PC-9 (cell line): ENCODE data around the gene UAP1L1. TPM values are rescaled to one million over a fixed set of nuclear protein-coding genes. Genes with fewer than 3 reads are reported as not detected.

Experiments used
- BruUV-seq: library from RNA; stranded (reverse); fragments of 400-500 nt; replicated peaks from 2 replicates; lab custom pipeline; 2021; lab: Mats Ljungman, UMichigan
- CTCF ChIA-PET: fragments of 300-600 bp; sonication (Branson Sonifier 250); formaldehyde crosslinking; loops from one replicate; lab custom pipeline; 2022; ENCODE audit warnings: antibody characterized with exemption; lab: Charles Lee
- POLR2A ChIA-PET: fragments of 300-600 bp; sonication (Branson Sonifier 250); formaldehyde crosslinking; loops from one replicate; lab custom pipeline; 2022; ENCODE audit warnings: antibody characterized with exemption; ENCODE audit not compliant: unreplicated experiment; lab: Charles Lee
- DNase-seq, 2 experiments: peaks; one replicate each; pipeline versions ENCODE4 v3.0.0 to v3.0.0-alpha.2; 2015 to 2022; ENCODE audit warnings: mixed read lengths in 1 of 2
- H2AFZ ChIP-seq: fragments of 200-600 bp; sonication (generic); 2 replicates; pipeline ENCODE4 v1.8.1; 2017; ENCODE audit warnings: antibody characterized with exemption
- H3F3A ChIP-seq: fragments of 200-600 bp; sonication (generic); 2 replicates; pipeline ENCODE4 v1.8.1; 2017; ENCODE audit warnings: antibody characterized with exemption, mild to moderate bottlenecking, low read depth; ENCODE audit not compliant: insufficient read depth
- H3K27ac ChIP-seq: fragments of 200-600 bp; sonication (generic); 2 replicates; pipeline ENCODE4 v1.6.1; 2016; ENCODE audit warnings: mixed run types
- H3K27me3 ChIP-seq: fragments of 200-600 bp; sonication (generic); 2 replicates; pipeline ENCODE4 v1.6.1; 2016; ENCODE audit warnings: low read depth, mixed run types; ENCODE audit not compliant: insufficient read depth
- H3K36me3 ChIP-seq: fragments of 200-600 bp; sonication (generic); 2 replicates; pipeline ENCODE4 v1.6.1; 2016; ENCODE audit warnings: low read depth, mixed run types
- H3K4me1 ChIP-seq: fragments of 200-600 bp; sonication (generic); replicated peaks from 2 replicates; pipeline ENCODE4 v1.6.1; 2016; ENCODE audit warnings: mixed run types; ENCODE audit not compliant: insufficient read depth
- H3K4me2 ChIP-seq: fragments of 200-600 bp; sonication (generic); 2 replicates; pipeline ENCODE4 v1.6.1; 2017; ENCODE audit warnings: mixed run types
- H3K4me3 ChIP-seq: fragments of 200-600 bp; sonication (generic); 2 replicates; pipeline ENCODE4 v1.6.1; 2016; ENCODE audit warnings: mixed run types
- H3K79me2 ChIP-seq: fragments of 200-600 bp; sonication (generic); 2 replicates; pipeline ENCODE4 v1.6.1; 2017; ENCODE audit warnings: low read depth, mixed run types
- H3K9me2 ChIP-seq: fragments of 200-600 bp; sonication (generic); 2 replicates; pipeline ENCODE4 v1.8.1; 2017; ENCODE audit warnings: mild to moderate bottlenecking; ENCODE audit not compliant: insufficient read depth
- H3K9me3 ChIP-seq: fragments of 200-600 bp; sonication (generic); 2 replicates; pipeline ENCODE4 v1.8.1; 2016; ENCODE audit warnings: low read depth; ENCODE audit not compliant: insufficient read depth
- H4K20me1 ChIP-seq: fragments of 200-600 bp; sonication (generic); 2 replicates; pipeline ENCODE4 v1.8.1; 2017; ENCODE audit not compliant: insufficient read depth
- EZH2 ChIP-seq: fragments of 200-600 bp; sonication (generic); IDR thresholded peaks from 2 replicates; pipeline ENCODE4 v1.8.0; 2017; ENCODE audit warnings: antibody characterized with exemption, low read depth
- intact Hi-C: fragments of 100-400 bp; cut with micrococcal nuclease; formaldehyde crosslinking; loops from one replicate; pipeline ENCODE4 v1.10.0; 2022; ENCODE audit not compliant: unreplicated experiment
- total RNA-seq: library from RNA; stranded (reverse); gene quantifications from 2 replicates; pipeline ENCODE4 v1.2.3, GENCODE V29; 2021
- TF ChIP-seq, protein P1 (sequence below): fragments of 200-600 bp; sonication (generic); conservative IDR thresholded peaks from 2 replicates; pipeline ENCODE4 v1.6.1; 2017; ENCODE audit warnings: mixed run types, antibody characterized with exemption, mild to moderate bottlenecking, moderate library complexity

Gene UAP1L1
- total RNA-seq, 1 experiment from 2014 or later: 9.9 TPM

- ChIA-PET CTCF (interaction anchor here (0.9 kb wide), 1 partner anchor 91 kb away, joined by 4 read pairs; no protein-coding TSS in a partner anchor), POLR2A (no interaction called here)
- no peaks in the 10 kb centered on the region for H3K9me3 ChIP-seq
- no peak overlapping the region for H2AFZ ChIP-seq
- no peak overlapping the region for H3K4me3 ChIP-seq
- no peaks in the 10 kb centered on the region for H3K9me2 ChIP-seq
- H3K27ac ChIP-seq: no peak overlapping the region
- no peak for DNase-seq
- H3K27me3 ChIP-seq: no peaks in the 10 kb centered on the region
- peaks cover 12% of the 10 kb centered on the region for H3K4me1 ChIP-seq
- H3F3A ChIP-seq: peaks cover 22% of the 10 kb centered on the region; the same call in 1 of the 2 replicates
- no peak overlapping the region for H3K4me2 ChIP-seq
- peaks cover 17% of the 10 kb centered on the region for H4K20me1 ChIP-seq
- peaks cover 6% of the 10 kb centered on the region for H3K79me2 ChIP-seq
- TF ChIP-seq EZH2: no peak
- TF ChIP-seq, protein P1, sequence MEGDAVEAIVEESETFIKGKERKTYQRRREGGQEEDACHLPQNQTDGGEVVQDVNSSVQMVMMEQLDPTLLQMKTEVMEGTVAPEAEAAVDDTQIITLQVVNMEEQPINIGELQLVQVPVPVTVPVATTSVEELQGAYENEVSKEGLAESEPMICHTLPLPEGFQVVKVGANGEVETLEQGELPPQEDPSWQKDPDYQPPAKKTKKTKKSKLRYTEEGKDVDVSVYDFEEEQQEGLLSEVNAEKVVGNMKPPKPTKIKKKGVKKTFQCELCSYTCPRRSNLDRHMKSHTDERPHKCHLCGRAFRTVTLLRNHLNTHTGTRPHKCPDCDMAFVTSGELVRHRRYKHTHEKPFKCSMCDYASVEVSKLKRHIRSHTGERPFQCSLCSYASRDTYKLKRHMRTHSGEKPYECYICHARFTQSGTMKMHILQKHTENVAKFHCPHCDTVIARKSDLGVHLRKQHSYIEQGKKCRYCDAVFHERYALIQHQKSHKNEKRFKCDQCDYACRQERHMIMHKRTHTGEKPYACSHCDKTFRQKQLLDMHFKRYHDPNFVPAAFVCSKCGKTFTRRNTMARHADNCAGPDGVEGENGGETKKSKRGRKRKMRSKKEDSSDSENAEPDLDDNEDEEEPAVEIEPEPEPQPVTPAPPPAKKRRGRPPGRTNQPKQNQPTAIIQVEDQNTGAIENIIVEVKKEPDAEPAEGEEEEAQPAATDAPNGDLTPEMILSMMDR: no peak
- intact Hi-C loops: no loop called here
- no TSS peak for BruUV-seq
- H3K36me3 ChIP-seq: no peaks in the 10 kb centered on the region
Observed at GRCh38 chr9:137038916-137039315, 38.4 kb upstream of the UAP1L1 start.

DNA sequence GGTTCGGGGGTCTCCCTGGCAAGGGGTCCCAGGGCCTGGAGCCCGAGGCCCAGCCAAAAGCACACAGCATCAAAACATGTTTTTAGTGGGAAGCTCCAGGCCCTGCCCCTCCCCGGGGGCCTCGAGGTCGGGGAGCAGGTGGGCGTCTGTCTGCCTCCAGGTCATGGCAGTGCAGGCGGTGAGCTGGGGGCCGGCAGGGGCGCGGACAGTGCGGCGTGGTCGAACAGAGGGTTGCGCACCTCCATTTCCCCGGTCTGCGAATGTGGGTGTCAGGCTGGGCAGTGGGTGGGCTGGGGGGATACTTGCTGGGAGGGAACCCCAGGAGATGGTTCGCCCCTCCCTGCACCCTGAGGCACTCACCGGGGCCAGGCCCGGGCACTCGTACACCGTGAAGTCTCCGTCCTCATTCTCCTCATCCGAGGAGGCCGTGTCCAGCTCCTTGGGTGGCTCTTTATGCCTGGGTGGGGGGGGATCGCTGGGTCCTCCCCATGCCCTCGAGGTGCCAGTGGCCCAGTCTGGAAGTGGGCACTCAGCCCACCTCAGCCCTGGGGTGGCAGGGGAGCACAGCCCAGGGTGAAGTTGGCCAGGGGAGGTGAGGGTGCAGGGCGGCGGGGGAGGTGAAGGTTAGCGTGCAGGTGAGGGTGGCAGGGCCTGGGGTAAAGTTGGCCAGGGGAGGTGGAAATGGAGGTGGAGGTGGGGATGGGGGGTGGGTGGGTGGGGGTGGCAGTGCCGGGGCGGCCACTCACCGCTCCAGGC lies 37.5 kb upstream of the UAP1L1 start:
- Histone ChIP-seq H4K20me1 (peaks cover 26% of the 10 kb centered on the region), H3K27me3 (no peaks in the 10 kb centered on the region), H3K36me3 (no peaks in the 10 kb centered on the region), H3K9me2 (no peaks in the 10 kb centered on the region), H3F3A (peaks cover 20% of the 10 kb centered on the region; the same call in 1 of the 2 replicates), H3K4me1 (peaks cover 15% of the 10 kb centered on the region), H2AFZ (no peak overlapping the region), H3K9me3 (no peaks in the 10 kb centered on the region), H3K79me2 (peaks cover 15% of the 10 kb centered on the region), H3K4me3 (no peak overlapping the region), H3K4me2 (no peak overlapping the region), H3K27ac (no peak overlapping the region)
- TF ChIP-seq, protein P1: no peak
- TF ChIP-seq EZH2: no peak
- ChIA-PET POLR2A (no interaction called here), CTCF (interaction anchor here (0.9 kb wide), 1 partner anchor 92 kb away, joined by 4 read pairs; no protein-coding TSS in a partner anchor)
- DNase-seq: no peak
- intact Hi-C loops: no loop called here
- BruUV-seq: TSS peak; percentile 40

GRCh38 chr9:137040568-137040967 lies 36.7 kb upstream of the UAP1L1 start:
- no TSS peak for BruUV-seq

More at GRCh38 chr9:137040568-137040967, 36.7 kb upstream of the UAP1L1 start:
- H3K9me3 ChIP-seq: no peaks in the 10 kb centered on the region
- intact Hi-C loops: no loop called here
- no peaks in the 10 kb centered on the region for H3K36me3 ChIP-seq
- no peak for DNase-seq
- peaks cover 30% of the 10 kb centered on the region for H4K20me1 ChIP-seq
- H3F3A ChIP-seq: peaks cover 17% of the 10 kb centered on the region; the same call in 1 of the 2 replicates
- H3K4me3 ChIP-seq: no peak overlapping the region
- TF ChIP-seq EZH2: no peak
- TF ChIP-seq, protein P1: no peak
- no peaks in the 10 kb centered on the region for H3K27me3 ChIP-seq
- H3K27ac ChIP-seq: no peak overlapping the region
- H3K9me2 ChIP-seq: no peaks in the 10 kb centered on the region
- POLR2A ChIA-PET: no interaction called here
- peaks cover 21% of the 10 kb centered on the region for H3K79me2 ChIP-seq
- H2AFZ ChIP-seq: no peak overlapping the region
- H3K4me1 ChIP-seq: peaks cover 15% of the 10 kb centered on the region
- CTCF ChIA-PET: no interaction called here
- H3K4me2 ChIP-seq: no peak overlapping the region
